GM21381 (cell line): Measurements from ENCODE around the gene LDAH.
A peak's percentile ranks its signal among the peaks of the same experiment; 100 is the strongest.

Experiments used
- ATAC-seq: cut with Tn5 transposase; IDR thresholded peaks from one replicate; pipeline ENCODE4 v1.9.1; 2021; ENCODE audit warnings: mild to moderate bottlenecking, moderate library complexity; ENCODE audit not compliant: unreplicated experiment

Gene LDAH

GRCh38 chr2:20822535-20823490, at the start of gene LDAH:
Gene LDAH, minus strand, starts transcription at chr2:20823101. Its CDS starts 21,638 bp downstream, at chr2:20801463.
- ATAC-seq: peak; percentile 89

- ATAC-seq: peak; percentile 99
Observed at GRCh38 chr2:20868377-20868776, 45.5 kb upstream of the LDAH start.

GRCh38 chr2:20862850-20863249, 39.9 kb upstream of the LDAH start:
- ATAC-seq: no peak

- ATAC-seq: no peak
Observed at GRCh38 chr2:20855456-20855855, 32.6 kb upstream of the LDAH start.

- no peak for ATAC-seq
Observed at GRCh38 chr2:20852670-20853069, 29.8 kb upstream of the LDAH start.

- no peak for ATAC-seq
Observed at GRCh38 chr2:20852139-20852538, 29.2 kb upstream of the LDAH start.

- no peak for ATAC-seq
Observed at GRCh38 chr2:20844246-20844645, 21.3 kb upstream of the LDAH start.

GRCh38 chr2:20839052-20839451, 16.2 kb upstream of the LDAH start:
- ATAC-seq: no peak

GRCh38 chr2:20838016-20838415, 15.1 kb upstream of the LDAH start:
- no peak for ATAC-seq

GRCh38 chr2:20836521-20836920, 13.6 kb upstream of the LDAH start:
- no peak for ATAC-seq

GRCh38 chr2:20834331-20834730, 11.4 kb upstream of the LDAH start:
- no peak for ATAC-seq

- ATAC-seq: no peak
Observed at GRCh38 chr2:20832606-20833005, 9.7 kb upstream of the LDAH start.

- ATAC-seq: no peak
Observed at GRCh38 chr2:20829861-20830260, 7.0 kb upstream of the LDAH start.

- ATAC-seq: no peak
Observed at GRCh38 chr2:20823917-20824316, 1.0 kb upstream of the LDAH start.

GRCh38 chr2:20818820-20819219, 4.1 kb downstream of the LDAH start:
- ATAC-seq: no peak

- no peak for ATAC-seq
Observed at GRCh38 chr2:20815216-20815615, 7.7 kb downstream of the LDAH start.

GRCh38 chr2:20812779-20813178, 10.1 kb downstream of the LDAH start:
- no peak for ATAC-seq

- no peak for ATAC-seq
Observed at GRCh38 chr2:20806286-20806685, 16.6 kb downstream of the LDAH start.

GRCh38 chr2:20803974-20804373, 18.9 kb downstream of the LDAH start:
- no peak for ATAC-seq

- ATAC-seq: no peak
Observed at GRCh38 chr2:20803226-20803682, 19.6 kb downstream of the LDAH start.

- no peak for ATAC-seq
Observed at GRCh38 chr2:20797096-20797495, 25.8 kb downstream of the LDAH start.

GRCh38 chr2:20796374-20796791, 26.5 kb downstream of the LDAH start:
- ATAC-seq: peak; percentile 46
